Activated CD8-positive, alpha-beta memory T cell treated with anti-CD3 and anti-CD28 coated beads, Interleukin-2, amount 50 U/mL, for 48 hours (primary cell): ENCODE measurements around the gene POLR2E.
A peak's percentile ranks its signal among the peaks of the same experiment; 100 is the strongest.

Experiments
- DNase-seq: peaks from one replicate; pipeline ENCODE4 v3.0.0-alpha.2; 2020

POLR2E gene

DNA sequence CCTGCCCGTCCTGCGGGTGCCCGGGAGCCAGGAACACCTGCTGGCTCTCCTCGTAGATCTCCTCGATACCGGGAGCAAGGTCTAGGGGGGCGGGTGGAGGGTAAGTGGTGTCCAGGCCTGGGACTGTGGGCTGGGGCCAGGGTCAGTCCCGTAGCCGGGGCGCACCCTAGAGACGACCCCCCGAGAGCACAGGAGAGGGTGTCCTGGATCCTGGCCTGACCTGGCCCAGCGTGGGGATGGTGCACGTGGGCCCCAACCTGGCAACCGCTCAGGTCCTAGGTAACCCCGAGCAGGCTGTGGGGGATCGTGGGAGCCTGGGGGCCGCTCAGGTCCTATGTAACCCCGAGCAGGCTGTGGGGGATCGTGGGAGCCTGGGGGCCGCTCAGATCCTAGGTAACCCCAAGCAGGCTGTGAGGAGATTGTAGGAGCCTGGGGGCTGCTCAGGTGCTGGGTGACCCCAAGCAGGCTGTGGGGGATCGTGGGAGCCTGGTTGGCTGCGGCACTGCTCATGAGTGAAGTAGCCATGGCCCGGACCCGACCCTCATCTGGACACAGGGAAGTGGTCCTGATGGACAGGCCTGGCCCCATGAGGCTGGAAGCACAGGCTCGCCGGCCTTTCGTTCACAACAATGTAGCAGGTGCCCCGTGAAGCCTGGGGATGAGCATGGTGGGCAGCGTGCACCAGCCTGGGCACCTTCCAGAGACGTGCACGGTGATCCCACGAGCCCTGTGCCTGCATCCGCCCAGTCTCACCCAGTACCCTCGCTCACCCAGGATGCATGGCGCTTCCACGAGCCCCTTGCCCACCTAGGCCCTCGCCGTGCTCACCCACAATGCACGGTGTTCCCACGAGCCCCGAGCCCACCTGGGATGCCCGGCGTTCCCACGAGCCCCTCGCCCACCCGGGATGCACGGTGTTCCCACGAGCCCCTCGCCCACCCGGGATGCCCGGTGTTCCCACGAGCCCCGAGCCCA is 14.8 kb upstream of the POLR2E start:
- no peak for DNase-seq

- no peak for DNase-seq
Observed at GRCh38 chr19:1109032-1109551, 13.9 kb upstream of the POLR2E start.

DNA sequence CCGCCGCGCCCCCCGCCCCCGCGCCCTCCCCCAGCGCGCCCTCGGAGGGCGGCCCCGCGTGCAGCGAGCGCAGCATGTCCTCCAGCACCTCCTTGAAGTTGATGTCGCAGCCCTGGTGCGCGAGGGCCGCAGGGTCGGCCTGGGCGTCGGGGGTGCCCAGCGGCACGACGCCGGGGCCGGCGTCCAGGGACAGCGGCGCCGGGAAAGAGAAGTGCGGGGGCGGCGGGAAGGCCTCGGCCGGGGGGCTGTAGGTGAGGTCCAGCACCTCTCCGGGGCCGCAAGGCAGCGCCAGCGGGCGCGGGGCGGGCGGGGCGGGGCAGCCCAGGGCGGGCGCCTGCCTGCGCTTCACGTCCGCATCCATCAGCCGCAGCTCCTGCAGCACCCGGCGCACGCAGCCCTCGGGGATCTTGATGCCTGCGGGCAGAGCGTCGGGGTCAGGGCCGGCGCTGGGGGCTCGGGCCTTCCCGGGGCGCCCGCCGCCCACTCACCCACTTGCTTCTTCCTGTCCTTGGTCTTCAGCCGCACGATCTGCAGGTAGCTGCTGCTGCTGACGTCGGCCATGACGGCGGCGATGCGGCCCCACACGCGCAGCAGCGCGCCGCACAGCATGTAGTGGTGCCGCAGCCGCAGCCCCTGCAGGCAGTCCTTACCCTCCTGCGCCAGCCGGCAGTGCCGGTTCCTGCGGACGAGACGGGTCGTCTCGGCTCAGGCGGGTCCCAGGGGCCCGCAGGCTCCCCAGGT is 13.3 kb upstream of the POLR2E start:
- no peak for DNase-seq

DNA sequence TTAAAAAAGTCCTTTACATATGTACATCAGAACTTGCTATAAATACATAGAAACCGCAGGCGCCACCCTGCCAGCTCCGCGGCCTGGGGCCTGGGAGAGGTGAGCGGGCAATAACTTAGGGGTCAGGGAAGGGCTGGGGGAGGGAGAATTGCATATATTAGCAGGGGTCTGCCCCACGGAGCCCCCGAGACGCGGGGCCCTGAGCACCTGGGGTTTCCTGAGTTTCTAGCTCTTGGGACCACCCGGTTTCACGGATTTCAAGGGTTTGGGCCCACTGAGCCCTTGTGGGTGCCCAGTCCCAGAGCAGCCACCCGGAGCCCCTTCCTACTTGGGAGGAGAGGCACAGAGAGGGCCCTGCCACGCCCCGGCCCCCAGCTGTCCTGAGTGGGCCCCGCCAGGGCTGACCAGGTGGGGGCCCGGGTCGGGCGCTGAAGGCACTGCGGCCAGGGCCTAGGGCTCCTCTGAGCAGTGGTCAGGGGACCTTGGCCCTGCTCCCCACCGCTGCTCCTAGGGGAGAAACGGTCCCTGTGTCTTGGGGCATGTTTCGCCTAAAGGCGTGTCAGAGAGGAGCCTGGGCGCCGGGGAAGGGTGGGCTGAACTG is 12.6 kb upstream of the POLR2E start:
- no peak for DNase-seq

DNA sequence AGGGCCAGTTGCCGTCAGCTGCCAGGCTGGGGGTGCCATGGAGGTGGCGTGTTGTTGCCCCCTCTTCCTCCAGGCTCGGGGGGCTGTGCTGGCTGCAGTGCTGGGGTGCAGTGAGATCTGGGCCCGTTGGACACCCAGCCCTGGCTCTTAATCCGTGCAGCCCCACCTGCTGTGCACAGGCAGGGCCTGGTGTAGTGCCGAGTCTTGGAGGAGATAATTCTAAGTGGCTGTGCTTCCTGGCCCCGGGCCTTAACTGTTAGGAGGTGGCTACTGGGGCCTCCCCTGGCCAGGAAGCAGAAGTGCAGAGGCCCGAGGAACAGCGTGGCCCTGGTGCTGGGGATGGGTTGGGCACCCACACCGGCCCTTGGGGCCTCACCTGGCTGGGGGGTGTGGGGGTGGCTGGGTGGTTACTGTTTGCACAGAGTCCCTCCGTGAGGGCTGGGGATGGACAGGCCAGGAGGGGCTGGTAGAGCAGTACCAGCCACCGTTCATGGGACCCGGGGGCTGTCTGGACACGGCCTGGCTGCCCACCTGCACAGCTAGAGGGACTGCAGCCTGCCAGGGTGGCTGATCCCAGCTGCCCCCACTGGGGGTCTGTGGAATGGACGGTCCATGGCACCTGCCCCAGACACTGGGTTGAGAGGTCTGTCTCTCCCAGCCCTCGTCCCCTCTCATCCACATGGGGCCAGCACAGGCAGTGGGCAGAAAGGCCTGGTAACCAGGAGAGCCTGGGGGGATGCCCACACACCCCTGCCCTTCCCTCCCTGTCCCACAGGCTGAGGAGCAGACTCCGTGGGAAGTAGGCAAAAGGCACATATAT is 11.9 kb upstream of the POLR2E start:
- no peak for DNase-seq

- no peak for DNase-seq
Observed at GRCh38 chr19:1105873-1106840, 11.0 kb upstream of the POLR2E start.

DNA sequence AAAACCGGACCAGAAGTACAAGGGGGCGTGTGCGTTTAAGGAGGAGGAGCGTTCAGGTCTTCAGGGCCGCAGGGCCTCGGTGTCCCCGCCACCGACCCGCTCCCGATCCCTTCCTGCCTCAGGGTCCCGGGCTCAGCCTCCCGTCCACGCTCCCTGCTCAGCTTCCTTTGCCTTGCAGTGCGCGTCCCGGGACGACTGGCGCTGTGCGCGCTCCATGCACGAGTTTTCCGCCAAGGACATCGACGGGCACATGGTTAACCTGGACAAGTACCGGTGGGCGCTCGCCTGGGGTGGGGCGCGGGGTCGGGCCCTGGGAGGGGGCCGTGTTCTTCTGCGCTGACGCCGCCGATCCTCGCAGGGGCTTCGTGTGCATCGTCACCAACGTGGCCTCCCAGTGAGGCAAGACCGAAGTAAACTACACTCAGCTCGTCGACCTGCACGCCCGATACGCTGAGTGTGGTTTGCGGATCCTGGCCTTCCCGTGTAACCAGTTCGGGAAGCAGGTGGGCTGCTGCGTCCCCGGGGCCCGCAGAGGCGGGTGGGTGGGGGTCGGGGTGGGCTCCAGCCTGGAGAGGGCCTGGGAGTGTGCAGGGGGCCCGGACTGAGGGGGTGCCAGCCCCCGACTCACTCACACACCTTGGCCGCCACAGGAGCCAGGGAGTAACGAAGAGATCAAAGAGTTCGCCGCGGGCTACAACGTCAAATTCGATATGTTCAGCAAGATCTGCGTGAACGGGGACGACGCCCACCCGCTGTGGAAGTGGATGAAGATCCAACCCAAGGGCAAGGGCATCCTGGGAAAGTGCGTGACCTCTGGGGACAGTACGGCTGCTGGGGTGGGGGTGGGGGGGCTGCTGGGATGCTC is 10.1 kb upstream of the POLR2E start:
- DNase-seq = no peak

DNA sequence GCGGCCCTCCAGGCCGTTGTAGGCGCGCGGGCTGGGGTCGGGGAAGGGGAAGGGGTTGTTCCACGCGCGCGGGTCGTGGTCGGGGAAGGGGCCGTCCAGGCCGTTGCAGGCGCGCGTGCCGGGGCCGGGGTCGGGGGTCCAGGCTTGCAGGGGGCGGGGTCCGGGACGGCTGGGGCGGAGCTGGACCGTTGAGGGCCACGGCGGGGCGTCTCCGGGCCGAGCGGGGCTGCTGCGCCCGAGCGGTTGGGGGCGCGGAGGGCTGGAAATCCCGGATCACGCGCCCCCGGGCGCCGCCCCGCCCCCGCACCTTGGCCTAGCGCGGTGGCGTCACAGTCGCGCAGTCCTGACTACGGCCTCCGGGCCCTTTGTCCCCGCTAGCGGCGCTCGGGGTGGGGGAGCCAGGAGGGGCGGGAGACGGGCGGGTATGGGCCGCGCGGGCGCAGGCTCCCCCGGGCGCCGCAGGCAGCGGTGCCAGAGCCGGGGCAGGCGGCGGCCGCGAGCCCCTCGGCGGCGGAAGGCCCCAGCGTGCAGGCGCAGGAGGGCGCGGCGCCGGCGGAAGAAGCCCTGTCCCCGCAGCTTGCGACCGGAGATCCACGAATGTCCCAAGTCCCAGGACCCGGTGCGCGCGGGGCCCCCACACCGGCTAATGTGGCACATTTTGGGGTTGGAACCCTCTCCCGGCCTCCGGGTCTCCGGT is 9.3 kb upstream of the POLR2E start:
- DNase-seq = peak; percentile 89

GRCh38 chr19:1103708-1104310 is 8.6 kb upstream of the POLR2E start, which contains the start of gene GPX4:
Gene GPX4 (plus strand): TSS chr19:1103994. CDS start chr19:1104044, 50 bp downstream.
- peak; percentile 98 for DNase-seq

- DNase-seq = no peak
Observed at GRCh38 chr19:1103132-1103707, 8.0 kb upstream of the POLR2E start.

DNA sequence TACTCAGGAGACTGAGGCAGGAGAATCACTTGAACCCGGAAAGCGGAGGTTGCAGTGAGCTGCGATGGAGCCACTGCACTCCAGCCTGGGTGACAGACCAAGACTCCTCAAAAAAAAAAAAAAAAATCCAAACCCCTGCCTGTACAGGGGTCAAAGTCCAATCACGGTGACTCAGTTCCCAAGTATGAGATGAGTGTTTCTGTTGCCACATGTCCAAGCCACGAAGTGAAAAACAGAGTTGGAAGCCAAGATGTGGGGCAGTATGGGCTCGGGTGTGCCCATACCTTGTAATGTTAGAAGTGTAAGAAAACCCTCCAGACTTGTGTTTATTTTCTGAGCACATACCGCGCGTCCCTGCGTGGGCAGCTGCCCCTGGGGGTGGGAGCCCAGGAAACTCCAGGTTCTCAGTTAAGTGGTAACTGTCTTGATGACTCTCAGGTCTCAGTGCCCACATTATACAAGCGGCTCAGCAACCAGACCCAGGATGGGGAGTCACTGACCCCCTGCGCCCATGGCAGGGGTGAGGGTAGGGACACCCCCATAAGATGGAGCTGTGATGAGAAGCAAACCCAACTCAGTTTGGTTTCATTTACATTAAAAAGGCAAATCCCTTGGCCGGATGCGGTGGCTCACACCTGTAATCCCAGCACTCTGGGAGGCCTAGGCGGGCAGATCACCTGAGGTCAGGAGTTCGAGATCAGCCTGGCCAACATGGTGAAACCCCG is 7.4 kb upstream of the POLR2E start:
- peak; percentile 83 for DNase-seq

DNA sequence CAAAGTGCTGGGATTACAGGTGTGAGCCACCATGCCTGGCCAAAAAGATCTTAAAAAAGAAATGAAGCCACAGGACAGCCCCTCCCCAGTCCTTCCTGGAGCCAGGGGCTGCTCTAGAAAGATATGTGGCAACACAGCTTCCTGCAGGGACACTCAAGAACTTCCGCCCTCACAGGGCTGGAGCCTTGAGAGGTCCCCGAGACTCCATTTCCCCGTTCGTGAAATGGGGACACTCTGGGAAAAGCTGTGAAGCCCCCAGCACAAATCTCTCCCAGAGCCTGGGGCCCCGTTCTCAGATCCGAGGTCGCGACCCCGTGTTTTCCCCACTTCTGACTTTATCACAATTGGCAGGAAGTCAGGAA is 6.1 kb upstream of the POLR2E start:
- no peak for DNase-seq

- DNase-seq = no peak
Observed at GRCh38 chr19:1098177-1099051, 3.2 kb upstream of the POLR2E start.

DNA sequence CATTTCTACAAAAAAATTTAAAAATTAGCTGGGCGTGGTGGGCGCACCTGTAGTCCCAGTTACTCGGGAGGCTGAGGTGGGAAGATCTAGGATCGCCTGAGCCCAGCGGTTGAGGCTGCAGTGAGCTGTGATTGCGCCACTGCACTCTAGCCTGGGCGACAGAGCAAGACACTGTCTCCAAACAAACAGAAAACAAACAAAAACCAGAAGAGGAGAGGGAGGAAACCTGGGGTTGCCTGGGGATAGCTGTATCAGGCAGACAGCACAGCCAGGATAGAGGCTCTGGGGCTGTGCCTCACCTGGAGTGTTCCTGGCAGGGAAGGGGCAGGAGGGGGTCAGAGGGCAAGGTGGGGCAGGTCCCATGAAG is 2.6 kb upstream of the POLR2E start:
- no peak for DNase-seq

GRCh38 chr19:1094655-1094977 is 559 bp downstream of the POLR2E start:
- DNase-seq = no peak

- no peak for DNase-seq
Observed at GRCh38 chr19:1093811-1094553, 1.2 kb downstream of the POLR2E start.
